Hindlimb muscle (tissue), 1 donor: ENCODE results near the gene ARHGAP15. TPM values are rescaled to one million over a fixed set of nuclear protein-coding genes. Genes with fewer than 3 reads are reported as not detected.

Experiments used
- DNase-seq: peaks from one replicate; pipeline ENCODE4 v3.0.0-alpha.2; 2013
- polyA plus RNA-seq: library from polyadenylated mRNA; unstranded; fragments of 120-200 nt; gene quantifications from one replicate; pipeline ENCODE4 v1.2.1, GENCODE V29; 2013; ENCODE audit not compliant: insufficient read length

ARHGAP15 gene
- polyA plus RNA-seq, 1 donor = 7.3 TPM

- DNase-seq = no peak
These were observed 464.9 kb downstream of the ARHGAP15 start for GRCh38 chr2:143594161-143594560.

- DNase-seq = no peak
These were observed 465.5 kb downstream of the ARHGAP15 start for GRCh38 chr2:143594745-143595144.

- no peak for DNase-seq
These were observed 470.9 kb downstream of the ARHGAP15 start for GRCh38 chr2:143600116-143600515.

GRCh38 chr2:143601828-143602227 lies 472.6 kb downstream of the ARHGAP15 start:
- DNase-seq = no peak

GRCh38 chr2:143603035-143603655 lies 473.9 kb downstream of the ARHGAP15 start:
- no peak for DNase-seq

GRCh38 chr2:143603846-143604565 lies 474.8 kb downstream of the ARHGAP15 start:
- no peak for DNase-seq

- DNase-seq = no peak
These were observed 475.3 kb downstream of the ARHGAP15 start for GRCh38 chr2:143604566-143604959.

GRCh38 chr2:143607231-143608062 lies 478.2 kb downstream of the ARHGAP15 start:
- DNase-seq = no peak

GRCh38 chr2:143608063-143608423 lies 478.8 kb downstream of the ARHGAP15 start:
- DNase-seq = no peak

- no peak for DNase-seq
These were observed 479.5 kb downstream of the ARHGAP15 start for GRCh38 chr2:143608758-143609157.

- DNase-seq = no peak
These were observed 482.1 kb downstream of the ARHGAP15 start for GRCh38 chr2:143611336-143611735.

GRCh38 chr2:143615562-143615961 lies 486.3 kb downstream of the ARHGAP15 start:
- DNase-seq = no peak

- DNase-seq = no peak
These were observed 487.2 kb downstream of the ARHGAP15 start for GRCh38 chr2:143616452-143616851.

GRCh38 chr2:143617803-143618415 lies 488.7 kb downstream of the ARHGAP15 start:
- no peak for DNase-seq

- DNase-seq = no peak
These were observed 492.9 kb downstream of the ARHGAP15 start for GRCh38 chr2:143622106-143622505.

GRCh38 chr2:143623231-143623908 lies 494.2 kb downstream of the ARHGAP15 start:
- DNase-seq = no peak

- DNase-seq = no peak
These were observed 494.7 kb downstream of the ARHGAP15 start for GRCh38 chr2:143623909-143624260.

GRCh38 chr2:143629340-143629739 lies 500.1 kb downstream of the ARHGAP15 start:
- DNase-seq = no peak

GRCh38 chr2:143632751-143633374 lies 503.6 kb downstream of the ARHGAP15 start:
- no peak for DNase-seq

- no peak for DNase-seq
These were observed 504.2 kb downstream of the ARHGAP15 start for GRCh38 chr2:143633419-143633818.

- no peak for DNase-seq
These were observed 506.1 kb downstream of the ARHGAP15 start for GRCh38 chr2:143635302-143635701.

GRCh38 chr2:143635936-143636335 lies 506.7 kb downstream of the ARHGAP15 start:
- no peak for DNase-seq
